ENCODE data around the gene MICAL3.

MICAL3 gene

DNA sequence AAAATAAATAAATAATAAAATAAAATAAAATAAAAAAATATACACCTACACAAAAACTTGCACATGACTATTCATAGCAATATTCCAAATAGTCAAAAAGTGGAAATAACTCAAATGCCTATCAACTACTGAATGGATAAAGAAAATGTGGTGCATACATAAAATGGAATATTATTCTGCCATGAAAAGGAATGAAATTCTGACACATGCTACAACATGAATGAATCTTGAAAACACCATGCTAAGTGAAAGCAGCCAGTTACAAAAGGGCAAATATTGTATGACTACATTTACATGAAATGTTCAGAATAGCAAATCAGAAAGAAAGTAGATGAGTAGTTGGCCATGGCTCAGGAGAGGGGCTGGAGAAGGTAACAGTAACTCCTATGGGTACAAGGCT is 46.3 kb downstream of the MICAL3 start (continued):
- TF ChIP-seq, protein P1, sequence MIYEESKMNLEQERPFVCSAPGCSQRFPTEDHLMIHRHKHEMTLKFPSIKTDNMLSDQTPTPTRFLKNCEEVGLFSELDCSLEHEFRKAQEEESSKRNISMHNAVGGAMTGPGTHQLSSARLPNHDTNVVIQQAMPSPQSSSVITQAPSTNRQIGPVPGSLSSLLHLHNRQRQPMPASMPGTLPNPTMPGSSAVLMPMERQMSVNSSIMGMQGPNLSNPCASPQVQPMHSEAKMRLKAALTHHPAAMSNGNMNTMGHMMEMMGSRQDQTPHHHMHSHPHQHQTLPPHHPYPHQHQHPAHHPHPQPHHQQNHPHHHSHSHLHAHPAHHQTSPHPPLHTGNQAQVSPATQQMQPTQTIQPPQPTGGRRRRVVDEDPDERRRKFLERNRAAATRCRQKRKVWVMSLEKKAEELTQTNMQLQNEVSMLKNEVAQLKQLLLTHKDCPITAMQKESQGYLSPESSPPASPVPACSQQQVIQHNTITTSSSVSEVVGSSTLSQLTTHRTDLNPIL (CRISPR knock-in tag; IDR thresholded peaks at IDR 0.05; ENCODE audit: low read depth), result no peak
- TF ChIP-seq PPARA (CRISPR knock-in tag; IDR thresholded peaks at IDR 0.05; ENCODE audit: borderline replicate concordance) (no peak), ZNF70 (CRISPR knock-in tag; IDR thresholded peaks at IDR 0.05) (no peak), TOX (CRISPR knock-in tag; IDR thresholded peaks at IDR 0.05; ENCODE audit: borderline replicate concordance) (no peak), ZFP3 (CRISPR knock-in tag; IDR thresholded peaks at IDR 0.05) (no peak)
- TF ChIP-seq, protein P2, sequence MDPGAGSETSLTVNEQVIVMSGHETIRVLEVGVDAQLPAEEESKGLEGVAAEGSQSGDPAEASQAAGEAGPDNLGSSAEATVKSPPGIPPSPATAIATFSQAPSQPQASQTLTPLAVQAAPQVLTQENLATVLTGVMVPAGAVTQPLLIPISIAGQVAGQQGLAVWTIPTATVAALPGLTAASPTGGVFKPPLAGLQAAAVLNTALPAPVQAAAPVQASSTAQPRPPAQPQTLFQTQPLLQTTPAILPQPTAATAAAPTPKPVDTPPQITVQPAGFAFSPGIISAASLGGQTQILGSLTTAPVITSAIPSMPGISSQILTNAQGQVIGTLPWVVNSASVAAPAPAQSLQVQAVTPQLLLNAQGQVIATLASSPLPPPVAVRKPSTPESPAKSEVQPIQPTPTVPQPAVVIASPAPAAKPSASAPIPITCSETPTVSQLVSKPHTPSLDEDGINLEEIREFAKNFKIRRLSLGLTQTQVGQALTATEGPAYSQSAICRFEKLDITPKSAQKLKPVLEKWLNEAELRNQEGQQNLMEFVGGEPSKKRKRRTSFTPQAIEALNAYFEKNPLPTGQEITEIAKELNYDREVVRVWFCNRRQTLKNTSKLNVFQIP (CRISPR knock-in tag; IDR thresholded peaks at IDR 0.05; ENCODE audit: borderline replicate concordance, low read depth), result no peak

DNA sequence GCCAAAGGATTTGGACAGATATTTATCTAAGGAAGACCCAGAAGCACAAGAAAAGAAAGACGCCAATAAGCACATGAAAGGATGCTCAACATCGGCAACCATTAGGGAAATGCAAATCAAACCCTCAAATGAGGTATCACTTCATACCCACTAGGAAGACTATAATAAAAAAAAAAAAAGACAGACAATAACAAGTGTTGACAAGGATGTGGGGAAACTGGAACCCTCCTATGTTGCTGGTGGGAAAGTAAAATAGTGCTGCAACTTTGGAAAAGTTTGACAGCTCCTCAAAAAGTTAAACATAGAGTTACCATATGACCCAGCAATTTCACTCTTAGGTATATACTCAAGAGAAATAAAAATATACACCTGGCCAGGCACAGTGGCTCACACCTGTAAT is 47.0 kb downstream of the MICAL3 start:
- no peak for ATAC-seq
- TF ChIP-seq, protein P3, sequence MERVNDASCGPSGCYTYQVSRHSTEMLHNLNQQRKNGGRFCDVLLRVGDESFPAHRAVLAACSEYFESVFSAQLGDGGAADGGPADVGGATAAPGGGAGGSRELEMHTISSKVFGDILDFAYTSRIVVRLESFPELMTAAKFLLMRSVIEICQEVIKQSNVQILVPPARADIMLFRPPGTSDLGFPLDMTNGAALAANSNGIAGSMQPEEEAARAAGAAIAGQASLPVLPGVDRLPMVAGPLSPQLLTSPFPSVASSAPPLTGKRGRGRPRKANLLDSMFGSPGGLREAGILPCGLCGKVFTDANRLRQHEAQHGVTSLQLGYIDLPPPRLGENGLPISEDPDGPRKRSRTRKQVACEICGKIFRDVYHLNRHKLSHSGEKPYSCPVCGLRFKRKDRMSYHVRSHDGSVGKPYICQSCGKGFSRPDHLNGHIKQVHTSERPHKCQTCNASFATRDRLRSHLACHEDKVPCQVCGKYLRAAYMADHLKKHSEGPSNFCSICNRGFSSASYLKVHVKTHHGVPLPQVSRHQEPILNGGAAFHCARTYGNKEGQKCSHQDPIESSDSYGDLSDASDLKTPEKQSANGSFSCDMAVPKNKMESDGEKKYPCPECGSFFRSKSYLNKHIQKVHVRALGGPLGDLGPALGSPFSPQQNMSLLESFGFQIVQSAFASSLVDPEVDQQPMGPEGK (CRISPR knock-in tag; IDR thresholded peaks at IDR 0.05; ENCODE audit: borderline replicate concordance), result no peak
- no peak for TF ChIP-seq ZC3H10 (CRISPR knock-in tag; IDR thresholded peaks at IDR 0.05)
- TF ChIP-seq SNAI2 (CRISPR knock-in tag; IDR thresholded peaks at IDR 0.05), result no peak
- TF ChIP-seq GLIS3 (CRISPR knock-in tag; IDR thresholded peaks at IDR 0.05), result no peak
- no peak for TF ChIP-seq ZNF8 (CRISPR knock-in tag; IDR thresholded peaks at IDR 0.05)
- no peak for TF ChIP-seq ZFP3 (CRISPR knock-in tag; IDR thresholded peaks at IDR 0.05)
- no peak for TF ChIP-seq CSDC2 (CRISPR knock-in tag; IDR thresholded peaks at IDR 0.05)
- TF ChIP-seq TOX (CRISPR knock-in tag; IDR thresholded peaks at IDR 0.05; ENCODE audit: borderline replicate concordance), result no peak
- TF ChIP-seq ESRRG (CRISPR knock-in tag; IDR thresholded peaks at IDR 0.05), result no peak
- TF ChIP-seq, protein P4, sequence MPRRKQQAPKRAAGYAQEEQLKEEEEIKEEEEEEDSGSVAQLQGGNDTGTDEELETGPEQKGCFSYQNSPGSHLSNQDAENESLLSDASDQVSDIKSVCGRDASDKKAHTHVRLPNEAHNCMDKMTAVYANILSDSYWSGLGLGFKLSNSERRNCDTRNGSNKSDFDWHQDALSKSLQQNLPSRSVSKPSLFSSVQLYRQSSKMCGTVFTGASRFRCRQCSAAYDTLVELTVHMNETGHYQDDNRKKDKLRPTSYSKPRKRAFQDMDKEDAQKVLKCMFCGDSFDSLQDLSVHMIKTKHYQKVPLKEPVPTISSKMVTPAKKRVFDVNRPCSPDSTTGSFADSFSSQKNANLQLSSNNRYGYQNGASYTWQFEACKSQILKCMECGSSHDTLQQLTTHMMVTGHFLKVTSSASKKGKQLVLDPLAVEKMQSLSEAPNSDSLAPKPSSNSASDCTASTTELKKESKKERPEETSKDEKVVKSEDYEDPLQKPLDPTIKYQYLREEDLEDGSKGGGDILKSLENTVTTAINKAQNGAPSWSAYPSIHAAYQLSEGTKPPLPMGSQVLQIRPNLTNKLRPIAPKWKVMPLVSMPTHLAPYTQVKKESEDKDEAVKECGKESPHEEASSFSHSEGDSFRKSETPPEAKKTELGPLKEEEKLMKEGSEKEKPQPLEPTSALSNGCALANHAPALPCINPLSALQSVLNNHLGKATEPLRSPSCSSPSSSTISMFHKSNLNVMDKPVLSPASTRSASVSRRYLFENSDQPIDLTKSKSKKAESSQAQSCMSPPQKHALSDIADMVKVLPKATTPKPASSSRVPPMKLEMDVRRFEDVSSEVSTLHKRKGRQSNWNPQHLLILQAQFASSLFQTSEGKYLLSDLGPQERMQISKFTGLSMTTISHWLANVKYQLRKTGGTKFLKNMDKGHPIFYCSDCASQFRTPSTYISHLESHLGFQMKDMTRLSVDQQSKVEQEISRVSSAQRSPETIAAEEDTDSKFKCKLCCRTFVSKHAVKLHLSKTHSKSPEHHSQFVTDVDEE (CRISPR knock-in tag; IDR thresholded peaks at IDR 0.05), result no peak
- TF ChIP-seq, protein P1 (CRISPR knock-in tag; IDR thresholded peaks at IDR 0.05; ENCODE audit: low read depth), result no peak
- no peak for TF ChIP-seq ZNF565 (CRISPR knock-in tag; conservative IDR thresholded peaks at IDR 0.05; ENCODE audit: low read depth)

DNA sequence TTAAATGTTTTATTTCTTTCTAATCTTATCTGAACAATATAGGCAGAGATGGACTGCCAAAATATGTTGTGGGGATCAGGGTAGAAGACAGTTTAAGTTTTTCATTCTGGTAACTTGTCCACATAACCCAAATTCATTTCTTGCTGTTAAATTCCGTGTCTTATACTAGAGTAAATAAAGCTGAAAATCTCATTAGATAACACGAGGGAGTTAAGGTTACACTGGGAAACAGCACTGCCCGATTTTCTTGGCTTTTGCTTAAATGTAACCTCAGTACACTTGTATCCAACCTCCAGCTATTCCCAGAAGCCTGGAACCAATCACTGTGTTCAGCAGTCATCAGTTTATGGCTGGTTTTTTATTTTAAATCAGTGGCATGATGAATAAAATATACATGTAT is 48.2 kb downstream of the MICAL3 start:
- no peak for ATAC-seq
- TF ChIP-seq BACH2 (CRISPR knock-in tag; IDR thresholded peaks at IDR 0.05; ENCODE audit: borderline replicate concordance), result no peak
- no peak for TF ChIP-seq ZFP30 (CRISPR knock-in tag; IDR thresholded peaks at IDR 0.05)
- TF ChIP-seq, protein P1 (CRISPR knock-in tag; IDR thresholded peaks at IDR 0.05; ENCODE audit: low read depth), result no peak
- TF ChIP-seq ZNF565 (CRISPR knock-in tag; conservative IDR thresholded peaks at IDR 0.05; ENCODE audit: low read depth), result no peak
- TF ChIP-seq, protein P4 (CRISPR knock-in tag; IDR thresholded peaks at IDR 0.05), result no peak
- no peak for TF ChIP-seq ZFP3 (CRISPR knock-in tag; IDR thresholded peaks at IDR 0.05)
- TF ChIP-seq, protein P5, sequence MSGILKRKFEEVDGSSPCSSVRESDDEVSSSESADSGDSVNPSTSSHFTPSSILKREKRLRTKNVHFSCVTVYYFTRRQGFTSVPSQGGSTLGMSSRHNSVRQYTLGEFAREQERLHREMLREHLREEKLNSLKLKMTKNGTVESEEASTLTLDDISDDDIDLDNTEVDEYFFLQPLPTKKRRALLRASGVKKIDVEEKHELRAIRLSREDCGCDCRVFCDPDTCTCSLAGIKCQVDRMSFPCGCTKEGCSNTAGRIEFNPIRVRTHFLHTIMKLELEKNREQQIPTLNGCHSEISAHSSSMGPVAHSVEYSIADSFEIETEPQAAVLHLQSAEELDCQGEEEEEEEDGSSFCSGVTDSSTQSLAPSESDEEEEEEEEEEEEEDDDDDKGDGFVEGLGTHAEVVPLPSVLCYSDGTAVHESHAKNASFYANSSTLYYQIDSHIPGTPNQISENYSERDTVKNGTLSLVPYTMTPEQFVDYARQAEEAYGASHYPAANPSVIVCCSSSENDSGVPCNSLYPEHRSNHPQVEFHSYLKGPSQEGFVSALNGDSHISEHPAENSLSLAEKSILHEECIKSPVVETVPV (CRISPR knock-in tag; IDR thresholded peaks at IDR 0.05), result no peak
- TF ChIP-seq SNAI2 (CRISPR knock-in tag; IDR thresholded peaks at IDR 0.05), result no peak
- no peak for TF ChIP-seq PPARA (CRISPR knock-in tag; IDR thresholded peaks at IDR 0.05; ENCODE audit: borderline replicate concordance)
- no peak for TF ChIP-seq TCF4 (CRISPR knock-in tag; IDR thresholded peaks at IDR 0.05; ENCODE audit: borderline replicate concordance)
- no peak for TF ChIP-seq ESRRG (CRISPR knock-in tag; IDR thresholded peaks at IDR 0.05)
- no peak for TF ChIP-seq GLIS3 (CRISPR knock-in tag; IDR thresholded peaks at IDR 0.05)
